Activated CD4-positive, alpha-beta T cell treated with anti-CD3 and anti-CD28 coated beads, Interleukin-2, Interleukin-6, amounts not matched to agents 100 ng/mL and 50 ng/mL, durations not matched to agents 16 hours and 8 hours (primary cell): ENCODE results near the gene TMEM204.
"Not testable (repeated sequence)": the region's sequence is repeated elsewhere in the genome, so short reads cannot be mapped to it uniquely, and the experiment has no call there.

Experiments used
- DNase-seq: peaks from one replicate; pipeline ENCODE4 v3.0.0-alpha.2; 2020

Gene TMEM204

DNA sequence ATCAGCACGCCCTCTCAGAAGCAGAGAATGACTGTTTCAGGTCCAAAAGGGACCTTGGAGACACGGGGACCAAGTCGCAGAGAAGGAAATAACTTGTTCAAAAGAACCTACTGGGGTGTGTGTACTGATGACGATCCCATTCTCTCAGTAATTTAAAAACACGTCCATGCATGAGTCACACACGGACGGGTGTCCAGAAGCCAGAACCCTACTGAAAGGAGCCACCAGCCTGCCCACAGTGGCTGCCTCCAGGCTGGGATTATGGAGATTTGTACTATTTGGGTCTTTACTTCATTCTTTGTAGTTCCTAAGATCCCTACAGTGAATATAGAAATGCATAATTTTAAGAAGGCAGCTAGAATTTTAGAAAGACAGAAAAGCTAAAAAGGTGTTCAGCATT is 27.8 kb downstream of the TMEM204 start:
- DNase-seq: no peak

DNA sequence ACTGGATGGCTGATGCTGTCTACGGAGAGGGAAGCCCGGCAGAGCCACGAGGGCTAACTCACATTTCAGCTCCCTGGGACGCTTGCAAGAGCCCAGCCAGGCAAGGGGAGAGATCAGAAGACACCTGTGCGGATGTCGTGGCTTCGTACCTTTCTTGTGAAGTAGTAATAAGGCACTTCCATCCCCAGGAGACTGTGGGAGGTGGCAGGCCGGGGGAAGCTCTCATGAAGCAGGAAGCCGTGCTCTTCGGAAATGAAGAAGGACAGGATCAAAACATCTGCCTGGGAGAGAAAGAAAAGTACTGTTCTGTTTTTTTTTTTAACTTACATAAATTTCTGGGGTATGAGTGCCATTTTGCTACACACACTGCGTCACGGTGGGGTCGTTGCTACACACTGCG is 28.4 kb downstream of the TMEM204 start:
- DNase-seq: no peak

- DNase-seq: no peak
These were observed 30.3 kb downstream of the TMEM204 start for GRCh38 chr16:1563786-1564185.

DNA sequence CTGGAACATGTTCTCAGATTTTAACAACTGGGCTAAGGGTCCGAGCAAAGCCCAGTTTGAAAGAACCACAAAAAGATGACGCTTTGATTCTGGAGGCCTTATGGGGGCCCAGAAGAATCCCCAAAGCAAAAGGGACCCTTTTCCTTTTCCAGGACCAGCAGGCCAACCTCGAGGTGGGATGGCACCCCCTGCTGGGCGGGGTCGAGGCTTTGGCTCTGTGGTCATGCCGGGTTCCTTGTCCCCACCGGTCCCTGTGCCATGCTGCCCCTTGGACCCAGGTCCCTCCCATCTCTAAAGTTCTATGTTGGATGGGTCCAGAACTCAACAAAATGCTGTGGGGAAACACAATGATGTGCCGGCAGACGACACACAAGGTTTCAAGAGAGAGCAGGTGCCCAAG is 30.9 kb downstream of the TMEM204 start:
- no peak for DNase-seq

DNA sequence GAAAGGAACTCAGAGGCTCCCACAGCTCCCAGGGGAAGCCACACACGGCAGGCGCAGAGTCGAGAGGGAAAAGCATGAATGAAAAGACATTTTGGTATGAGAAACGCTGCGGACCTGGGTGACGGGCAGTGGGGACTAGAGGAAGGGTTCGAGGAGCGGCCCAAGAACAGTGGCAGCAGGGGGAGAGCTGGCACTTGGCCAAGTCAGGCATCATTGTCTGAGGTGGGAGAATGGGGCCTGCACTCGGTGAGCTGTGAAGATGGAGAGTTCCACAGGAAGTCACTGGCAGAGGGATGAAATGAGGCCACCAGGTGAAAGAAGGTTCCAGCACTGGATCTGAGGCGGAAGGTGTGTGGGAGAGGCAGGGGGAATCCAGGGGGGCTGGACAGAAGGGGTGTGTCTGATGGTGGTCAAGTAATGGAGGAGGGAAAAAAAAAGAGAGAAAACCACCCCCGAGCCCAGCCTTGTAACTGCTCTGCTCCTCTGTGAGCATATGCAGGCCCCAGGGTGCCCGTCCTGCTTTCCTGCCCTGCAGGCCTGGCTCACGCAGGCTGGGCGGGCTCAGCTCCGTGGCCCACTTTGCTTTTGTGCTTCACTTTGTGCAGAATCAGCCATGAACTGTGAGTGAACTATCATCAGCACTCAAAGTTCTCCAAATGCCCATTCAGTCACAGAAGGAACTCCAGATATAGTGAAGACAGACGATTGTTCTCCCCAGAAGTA is 31.8 kb downstream of the TMEM204 start:
- DNase-seq: no peak

DNA sequence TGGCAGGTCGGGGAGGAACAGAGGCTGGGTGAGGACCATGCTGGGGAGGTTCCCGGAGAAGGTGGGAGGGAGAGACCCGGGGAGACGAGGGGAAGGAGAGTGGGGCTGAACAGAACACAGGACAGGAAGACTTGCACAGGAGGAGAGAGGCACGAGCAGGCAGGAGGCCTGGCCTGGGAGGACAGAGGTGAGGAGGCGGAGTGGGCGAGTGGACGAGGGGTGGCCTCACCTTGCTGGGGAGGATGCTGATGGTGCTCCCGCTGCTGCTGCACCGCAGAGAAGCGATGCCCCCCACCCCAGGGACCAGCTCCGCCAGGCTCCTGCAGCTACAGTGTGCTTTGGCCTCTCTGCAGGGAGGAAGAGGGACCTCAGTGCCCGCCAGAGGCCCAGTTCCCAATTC is 34.5 kb downstream of the TMEM204 start:
- no peak for DNase-seq

DNA sequence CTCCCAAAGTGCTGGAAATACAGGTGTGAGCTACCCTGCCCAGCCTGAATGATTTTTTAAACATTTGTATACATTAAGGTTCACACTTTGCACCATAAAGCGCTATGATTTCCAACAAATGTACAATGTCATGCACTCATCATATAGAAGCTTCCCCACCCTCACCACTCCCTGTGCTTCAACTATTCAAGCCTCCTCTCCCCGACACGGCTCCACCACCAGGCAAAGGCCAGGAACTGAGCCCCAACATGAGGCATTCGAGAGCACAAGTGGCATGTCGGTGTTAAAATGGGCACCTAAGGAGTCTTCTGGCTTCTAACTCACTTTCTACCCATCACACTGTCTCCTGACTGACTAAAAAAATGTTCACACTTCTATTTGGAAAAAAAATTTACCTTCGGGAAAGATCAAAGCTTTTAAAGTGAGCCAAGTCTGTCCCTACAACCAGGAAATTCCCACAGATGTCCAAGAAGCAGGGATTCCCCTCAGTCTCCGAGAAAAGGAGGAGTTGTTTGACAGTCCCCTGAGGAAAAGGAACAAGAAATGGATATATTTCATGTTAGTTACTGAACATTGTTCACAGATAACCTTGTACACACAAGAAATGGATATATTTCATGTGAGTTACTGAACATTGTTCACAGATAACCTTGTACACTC is 37.7 kb downstream of the TMEM204 start:
- DNase-seq: no peak

- DNase-seq: no peak
These were observed 39.2 kb downstream of the TMEM204 start for GRCh38 chr16:1572673-1573072.

GRCh38 chr16:1573301-1573700 is 39.8 kb downstream of the TMEM204 start:
- DNase-seq: no peak

GRCh38 chr16:1575578-1575977 is 42.1 kb downstream of the TMEM204 start:
- no peak for DNase-seq

- DNase-seq: no peak
These were observed 45.7 kb downstream of the TMEM204 start for GRCh38 chr16:1579214-1579613.

- no peak for DNase-seq
These were observed 46.8 kb downstream of the TMEM204 start for GRCh38 chr16:1580256-1580655.

DNA sequence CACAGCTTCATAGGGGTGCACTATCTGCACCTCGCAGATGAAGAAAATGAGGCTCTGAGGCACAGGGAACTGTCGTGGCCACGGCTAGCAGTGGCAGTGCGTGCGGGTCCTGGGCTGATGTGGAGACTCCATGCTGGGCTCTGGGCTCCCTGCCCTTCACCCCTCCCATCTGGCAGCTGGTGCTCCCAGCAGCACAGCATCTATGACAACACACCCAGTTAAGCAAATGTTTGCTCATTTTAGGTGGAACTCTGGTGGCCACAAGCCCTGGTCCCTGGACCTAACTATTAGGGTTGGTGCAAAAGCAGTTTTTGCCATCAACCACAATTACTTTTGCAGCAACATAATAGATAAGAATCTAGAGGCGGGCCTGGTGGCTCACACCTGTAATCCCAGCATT is 47.5 kb downstream of the TMEM204 start:
- DNase-seq: no peak

GRCh38 chr16:1581804-1582203 is 48.3 kb downstream of the TMEM204 start:
- no peak for DNase-seq

GRCh38 chr16:1583180-1583579 is 49.7 kb downstream of the TMEM204 start:
- DNase-seq: no peak

DNA sequence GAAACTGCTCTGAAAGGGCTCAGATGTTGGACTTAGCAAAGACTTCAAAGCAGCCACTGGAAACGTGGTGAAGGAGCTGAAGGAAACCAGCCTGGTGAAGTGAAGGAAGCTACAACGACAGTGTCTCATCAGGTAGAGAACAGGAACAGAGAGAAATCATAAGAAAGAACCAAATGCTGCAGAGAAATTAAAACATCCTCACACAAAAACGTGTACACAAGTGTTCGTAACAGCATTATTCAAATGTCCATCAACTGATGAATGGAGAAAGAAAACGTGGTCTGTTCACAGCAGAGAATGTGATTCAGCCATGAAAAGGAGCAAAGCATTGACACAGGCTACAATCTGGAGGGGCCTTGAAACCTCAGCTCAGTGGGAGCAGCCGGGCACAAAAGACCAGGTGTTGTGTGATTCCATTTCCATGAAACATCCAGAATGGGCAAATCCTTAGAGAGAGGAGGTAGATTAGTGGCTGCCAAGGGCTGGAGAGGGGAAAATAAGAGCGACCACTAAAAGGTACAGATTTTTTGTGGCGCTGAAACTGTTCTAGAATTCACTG is 51.5 kb downstream of the TMEM204 start:
- no peak for DNase-seq

DNA sequence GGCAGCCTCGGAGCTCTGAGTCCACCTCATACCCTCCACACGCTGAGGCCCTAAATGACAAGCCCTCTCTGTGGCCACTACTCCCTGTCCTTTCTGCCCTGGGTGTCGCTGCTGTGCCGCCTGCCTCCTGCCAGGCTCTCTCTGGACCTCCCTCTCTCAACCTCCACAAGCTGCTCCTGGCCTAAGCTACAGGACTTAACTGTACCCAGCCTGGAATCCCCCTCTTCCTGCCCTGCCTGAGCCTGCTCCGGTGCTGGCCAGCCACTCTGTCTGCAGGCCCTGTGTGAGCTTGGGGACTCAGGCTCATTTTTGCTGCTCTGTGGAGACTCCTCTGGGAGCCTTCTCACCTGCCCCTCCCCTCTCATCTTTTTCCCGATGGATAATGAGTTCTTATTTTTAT is 56.9 kb downstream of the TMEM204 start:
- DNase-seq: no peak

GRCh38 chr16:1590930-1591705 is 57.7 kb downstream of the TMEM204 start:
- no peak for DNase-seq

DNA sequence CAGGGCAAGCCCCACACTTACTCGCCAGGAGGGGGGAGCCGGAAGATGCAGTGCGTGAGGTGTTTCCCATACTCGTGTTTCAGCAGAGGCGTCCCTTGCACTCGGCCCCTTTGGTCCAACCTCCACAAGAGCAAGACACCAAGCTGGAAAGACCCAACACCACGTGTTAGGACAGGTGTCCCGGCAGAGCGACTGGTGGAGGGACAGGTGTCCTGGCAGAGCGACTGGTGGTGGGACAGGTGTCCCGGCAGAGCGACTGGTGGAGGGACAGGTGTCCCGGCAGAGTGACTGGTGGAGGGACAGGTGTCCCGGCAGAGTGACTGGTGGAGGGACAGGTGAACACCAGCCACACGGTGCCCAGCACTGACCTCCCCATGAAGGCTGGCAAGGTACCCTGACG is 59.0 kb downstream of the TMEM204 start:
- no peak for DNase-seq

DNA sequence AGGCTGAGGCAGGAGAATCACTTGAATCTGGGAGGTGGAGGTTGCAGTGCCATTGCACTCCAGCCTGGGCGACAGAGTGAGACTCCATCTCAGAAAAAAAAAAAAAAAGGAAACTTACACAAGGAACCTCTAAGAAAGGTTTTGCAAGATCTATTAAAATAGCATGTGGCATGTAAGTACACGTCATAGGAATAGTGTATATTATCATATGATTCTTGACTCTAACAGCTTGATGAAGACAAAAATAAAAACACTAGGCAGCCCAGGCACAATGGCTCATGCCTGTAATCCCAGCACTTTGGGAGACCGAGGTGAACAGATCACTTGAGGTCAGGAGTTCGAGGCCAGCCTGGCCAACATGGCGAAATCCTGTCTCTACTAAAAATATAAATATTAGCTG is 62.0 kb downstream of the TMEM204 start:
- not testable (repeated sequence) for DNase-seq

DNA sequence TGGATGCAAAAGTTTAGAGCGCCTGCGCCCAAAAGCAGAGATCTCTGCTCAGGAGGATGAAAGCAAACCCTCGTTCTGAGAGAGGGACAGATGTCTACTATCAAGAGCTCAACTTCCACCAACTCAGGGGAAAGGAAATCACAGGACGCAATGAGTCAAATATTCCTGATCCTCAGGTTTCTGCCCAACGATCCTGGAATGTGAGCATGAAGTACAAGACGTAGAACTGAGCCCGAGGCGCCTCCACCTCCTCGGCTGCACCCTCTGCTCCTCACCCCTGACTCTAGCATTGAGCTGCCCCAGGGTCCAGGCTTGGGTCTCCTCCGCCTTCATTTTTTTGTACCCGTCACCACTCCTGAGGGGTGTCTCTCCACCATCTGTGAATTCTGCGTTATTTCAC is 63.0 kb downstream of the TMEM204 start:
- no peak for DNase-seq

DNA sequence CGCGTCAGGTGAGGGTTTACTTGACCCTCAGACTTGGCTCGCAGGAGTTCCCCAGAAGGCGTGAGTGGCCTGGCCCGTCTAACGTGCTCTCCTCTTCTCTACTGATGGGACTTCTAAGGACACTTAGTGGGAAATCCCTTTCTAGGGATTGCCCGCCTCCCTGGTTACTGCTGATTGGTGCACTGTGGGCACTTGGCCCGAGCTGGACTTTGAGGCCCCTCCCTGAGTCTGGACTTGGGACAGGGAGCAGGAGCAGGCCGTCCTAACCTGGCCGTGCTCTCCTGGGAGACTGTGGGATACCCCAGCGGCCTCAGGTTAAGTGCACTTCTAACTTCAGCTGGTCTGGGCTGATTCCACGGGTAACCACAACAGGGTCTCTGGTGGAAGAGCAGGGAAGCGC is 63.7 kb downstream of the TMEM204 start:
- no peak for DNase-seq

- no peak for DNase-seq
These were observed 67.6 kb downstream of the TMEM204 start for GRCh38 chr16:1601031-1601430.

DNA sequence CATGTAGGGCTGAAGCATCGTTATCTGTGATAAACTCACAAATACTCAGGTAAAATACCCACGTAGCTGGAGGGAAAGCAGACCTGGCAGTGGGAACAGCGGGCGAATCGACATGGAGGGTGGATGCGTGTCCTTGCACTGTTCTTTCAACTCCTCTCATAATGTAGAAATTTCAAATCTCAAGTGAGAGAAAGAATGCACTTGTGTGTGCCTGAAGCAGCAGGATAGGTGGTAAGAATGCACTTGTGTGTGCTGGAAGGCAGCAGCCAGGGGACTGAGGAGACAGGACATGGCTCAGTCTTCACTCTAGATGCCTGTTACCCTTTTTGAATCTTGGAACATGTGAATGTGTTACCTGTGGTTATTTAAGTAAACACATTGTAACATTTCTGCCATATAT is 68.0 kb downstream of the TMEM204 start:
- DNase-seq: no peak
